IMR-90 (cell line): Measurements from ENCODE around the gene MTMR3. TPM values are rescaled to one million over a fixed set of nuclear protein-coding genes. Genes with fewer than 3 reads are reported as not detected.

Experiments used
- ATAC-seq: fragments of 200-7000 bp; cut with Tn5 transposase; 2 replicates; pipeline ENCODE4 v1.9.1; 2020; ENCODE audit warnings: low read depth, mild to moderate bottlenecking, moderate library complexity
- BruUV-seq: library from RNA; stranded (reverse); fragments of 400-500 nt; replicated peaks from 2 replicates; lab custom pipeline; 2021; lab: Mats Ljungman, UMichigan
- CTCF ChIA-PET: fragments of 300-600 bp; formaldehyde crosslinking; extraction: SDS; loops from one replicate; lab custom pipeline; 2021; ENCODE audit warnings: antibody characterized with exemption; lab: Yijun Ruan, JAX
- POLR2A ChIA-PET: fragments of 300-600 bp; sonication (Branson Sonifier 250); formaldehyde crosslinking; loops from one replicate; lab custom pipeline; 2022; ENCODE audit warnings: antibody characterized with exemption; ENCODE audit not compliant: unreplicated experiment; lab: Charles Lee
- DNase-seq: peaks from one replicate; pipeline ENCODE4 v3.0.0; 2013
- H2AFZ ChIP-seq: replicated peaks from 2 replicates; pipeline ENCODE3; 2013; ENCODE audit warnings: low read length, mild to moderate bottlenecking; ENCODE audit not compliant: poor library complexity
- H2AK5ac ChIP-seq: 2 replicates; pipeline ENCODE4 v1.6.1; 2013; ENCODE audit warnings: low read depth, low read length, inconsistent platforms
- H2AK9ac ChIP-seq: replicated peaks from 2 replicates; pipeline ENCODE3; 2013; ENCODE audit warnings: mild to moderate bottlenecking, low read depth, low read length, moderate library complexity; ENCODE audit not compliant: poor library complexity
- H2BK120ac ChIP-seq: 2 replicates; pipeline ENCODE4 v1.6.1; 2013; ENCODE audit warnings: low read depth, low read length, inconsistent platforms
- H2BK15ac ChIP-seq: 3 replicates; pipeline ENCODE4 v1.6.1; 2013; ENCODE audit warnings: low read depth, low read length, inconsistent platforms
- H2BK20ac ChIP-seq: 2 replicates; pipeline ENCODE4 v1.6.1; 2013; ENCODE audit warnings: low read depth, mild to moderate bottlenecking, inconsistent platforms, low read length, moderate library complexity
- H2BK5ac ChIP-seq: 2 replicates; pipeline ENCODE4 v1.6.1; 2013; ENCODE audit warnings: mild to moderate bottlenecking, low read depth, low read length, inconsistent platforms; ENCODE audit not compliant: poor library complexity, severe bottlenecking
- H3K14ac ChIP-seq: replicated peaks from 2 replicates; pipeline ENCODE4 v1.6.1; 2013; ENCODE audit warnings: low read depth, low read length, inconsistent platforms
- H3K18ac ChIP-seq: 2 replicates; pipeline ENCODE4 v1.6.1; 2013; ENCODE audit warnings: low read depth, low read length, control low read depth
- H3K23ac ChIP-seq: 2 replicates; pipeline ENCODE4 v1.6.1; 2013; ENCODE audit warnings: low read depth, low read length, inconsistent platforms
- H3K27ac ChIP-seq: 2 replicates; pipeline ENCODE4 v1.5.1; 2013; ENCODE audit warnings: mild to moderate bottlenecking, control low read depth, low read length; ENCODE audit not compliant: insufficient read depth
- H3K27me3 ChIP-seq: 2 replicates; pipeline ENCODE4 v1.6.1; 2013; ENCODE audit warnings: low read length; ENCODE audit not compliant: control insufficient read depth, insufficient read depth
- H3K36me3 ChIP-seq: 2 replicates; pipeline ENCODE4 v1.6.1; 2013; ENCODE audit warnings: low read length, mixed read lengths; ENCODE audit not compliant: control insufficient read depth, insufficient read depth
- H3K4ac ChIP-seq: 2 replicates; pipeline ENCODE4 v1.6.1; 2013; ENCODE audit warnings: low read depth, low read length, inconsistent platforms
- H3K4me1 ChIP-seq: 2 replicates; pipeline ENCODE4 v1.6.1; 2013; ENCODE audit warnings: low read length, mixed read lengths; ENCODE audit not compliant: control insufficient read depth, insufficient read depth
- H3K4me2 ChIP-seq: 2 replicates; pipeline ENCODE4 v1.6.1; 2013; ENCODE audit warnings: low read depth, mild to moderate bottlenecking, control low read depth, low read length, moderate library complexity
- H3K4me3 ChIP-seq: 2 replicates; pipeline ENCODE4 v1.5.1; 2013; ENCODE audit warnings: low read depth, mild to moderate bottlenecking, control low read depth, low read length, moderate library complexity; ENCODE audit not compliant: insufficient read depth
- H3K56ac ChIP-seq: 2 replicates; pipeline ENCODE4 v1.6.1; 2013; ENCODE audit warnings: low read length, inconsistent platforms; ENCODE audit not compliant: insufficient read depth; ENCODE audit errors: extremely low read depth
- H3K79me1 ChIP-seq, 2 experiments: 2 replicates each; pipeline ENCODE4 v1.6.1; 2013; ENCODE audit warnings: low read length in 2 of 2, inconsistent platforms in 1 of 2, low read depth in 1 of 2
- H3K9ac ChIP-seq: 2 replicates; pipeline ENCODE4 v1.6.1; 2013; ENCODE audit warnings: low read depth, low read length, control low read depth
- H3K9me1 ChIP-seq: 2 replicates; pipeline ENCODE4 v1.6.1; 2013; ENCODE audit warnings: low read length, inconsistent platforms; ENCODE audit not compliant: insufficient read depth
- H3K9me3 ChIP-seq: 2 replicates; pipeline ENCODE4 v1.6.1; 2013; ENCODE audit warnings: low read length; ENCODE audit not compliant: control insufficient read depth, insufficient read depth
- H4K20me1 ChIP-seq: 2 replicates; pipeline ENCODE4 v1.6.1; 2013; ENCODE audit warnings: low read length, inconsistent platforms; ENCODE audit not compliant: insufficient read depth
- H4K5ac ChIP-seq: 2 replicates; pipeline ENCODE4 v1.6.1; 2013; ENCODE audit warnings: mild to moderate bottlenecking, low read depth, low read length, control low read depth
- H4K8ac ChIP-seq, 2 experiments: 2 replicates each; pipeline ENCODE4 v1.6.1; 2013; ENCODE audit warnings: low read depth in 2 of 2, low read length in 2 of 2, control low read depth in 1 of 2, inconsistent platforms in 1 of 2
- H4K91ac ChIP-seq: 2 replicates; pipeline ENCODE4 v1.6.1; 2013; ENCODE audit warnings: low read depth, low read length, inconsistent platforms; ENCODE audit not compliant: insufficient read depth
- BHLHE40 ChIP-seq: fragments of 150-350 bp; IDR thresholded peaks from 2 replicates; pipeline ENCODE4 v1.6.1; 2016; ENCODE audit warnings: mild to moderate bottlenecking, low read depth, low read length
- CEBPB ChIP-seq: IDR thresholded peaks from 2 replicates; pipeline ENCODE4 v1.6.1; 2012; ENCODE audit warnings: low read depth, low read length, improper control_type of control experiment
- CHD1 ChIP-seq: IDR thresholded peaks from 2 replicates; pipeline ENCODE4 v1.6.1; 2012; ENCODE audit warnings: low read depth, low read length, improper control_type of control experiment
- CTCF ChIP-seq: conservative IDR thresholded peaks from 2 replicates; pipeline ENCODE4 v1.5.1; 2012; ENCODE audit warnings: mild to moderate bottlenecking, low read depth, low read length, improper control_type of control experiment
- FOS ChIP-seq: fragments of 150-350 bp; IDR thresholded peaks from 2 replicates; pipeline ENCODE4 v1.6.1; 2016; ENCODE audit warnings: low read depth, low read length
- MAFK ChIP-seq: IDR thresholded peaks from 2 replicates; pipeline ENCODE4 v1.6.1; 2012; ENCODE audit warnings: low read depth, low read length, improper control_type of control experiment
- MAZ ChIP-seq: IDR thresholded peaks from 2 replicates; pipeline ENCODE4 v1.6.1; 2012; ENCODE audit warnings: low read depth, mild to moderate bottlenecking, low read length, improper control_type of control experiment, moderate library complexity, borderline replicate concordance
- MXI1 ChIP-seq: IDR thresholded peaks from 2 replicates; pipeline ENCODE4 v1.6.1; 2012; ENCODE audit warnings: low read depth, mild to moderate bottlenecking, low read length, moderate library complexity, borderline replicate concordance
- NFE2L2 ChIP-seq: fragments of 150-350 bp; IDR thresholded peaks from 2 replicates; pipeline ENCODE4 v1.6.1; 2016; ENCODE audit warnings: low read depth, mild to moderate bottlenecking, low read length
- POLR2A ChIP-seq: IDR thresholded peaks from 2 replicates; pipeline ENCODE4 v1.6.1; 2012; ENCODE audit warnings: mild to moderate bottlenecking, low read depth, low read length
- RAD21 ChIP-seq: IDR thresholded peaks from 2 replicates; pipeline ENCODE4 v1.6.1; 2012; ENCODE audit warnings: low read length, improper control_type of control experiment
- RCOR1 ChIP-seq: IDR thresholded peaks from 2 replicates; pipeline ENCODE4 v1.6.1; 2012; ENCODE audit warnings: mild to moderate bottlenecking, low read length, improper control_type of control experiment; ENCODE audit not compliant: insufficient replicate concordance
- RFX5 ChIP-seq: IDR thresholded peaks from 2 replicates; pipeline ENCODE4 v1.8.0; 2012; ENCODE audit warnings: low read depth, mild to moderate bottlenecking, low read length, moderate library complexity
- SMC3 ChIP-seq: fragments of 150-350 bp; IDR thresholded peaks from 2 replicates; pipeline ENCODE4 v1.6.1; 2016; ENCODE audit warnings: low read depth, mild to moderate bottlenecking, antibody characterized with exemption, low read length, moderate library complexity
- WGBS, 2 experiments: methylation state at CpG; one replicate each; pipeline versions ENCODE4 v1.1.5 to v1.1.7; 2013; ENCODE audit warnings: missing lambda C conversion rate in 2 of 2; ENCODE audit not compliant: insufficient read length in 1 of 2; ENCODE audit errors: extremely low coverage in 2 of 2; 5-methylcytosine and 5-hydroxymethylcytosine counted together
- dilution Hi-C: fragments of 300-500 bp; cut with HindIII; formaldehyde crosslinking; loops from one replicate; pipeline ENCODE4 v1.14.3; 2018; ENCODE audit warnings: low sequenced_read_pairs; ENCODE audit not compliant: unreplicated experiment
- in situ Hi-C: fragments of 300-500 bp; cut with MboI; formaldehyde crosslinking; loops from 3 replicates; pipeline ENCODE4 v1.14.3; 2019; ENCODE audit warnings: low sequenced_read_pairs, inconsistent platforms, mixed read lengths
- intact Hi-C: fragments of 100-400 bp; cut with micrococcal nuclease; formaldehyde crosslinking; loops from 2 replicates; pipeline ENCODE4 v1.10.0; 2022
- polyA plus RNA-seq, 3 experiments: library from polyadenylated mRNA; depleted of rRNA; stranded (reverse); fragments of >200 nt; gene quantifications; 2 replicates each; pipeline ENCODE4 v1.2.3, GENCODE V29; 2012; ENCODE audit warnings: low replicate concordance in 1 of 3
- total RNA-seq: library from RNA; depleted of rRNA; stranded (reverse); fragments of >200 nt; gene quantifications from 2 replicates; pipeline ENCODE4 v1.2.3, GENCODE V29; 2012
- TF ChIP-seq, protein P1 (sequence below): fragments of 150-350 bp; IDR thresholded peaks from 2 replicates; pipeline ENCODE4 v1.6.1; 2017; ENCODE audit warnings: mild to moderate bottlenecking, antibody characterized with exemption, low read length, low read depth
- TF ChIP-seq, protein P2 (sequence below): fragments of 150-350 bp; IDR thresholded peaks from 2 replicates; pipeline ENCODE4 v1.6.1; 2016; ENCODE audit warnings: low read depth, mild to moderate bottlenecking, low read length, moderate library complexity, borderline replicate concordance

MTMR3 gene
- total and polyA plus RNA-seq, 2 of the 4 experiments (the other 2 are of a cell fraction), result 21.3 to 29.4 TPM

DNA sequence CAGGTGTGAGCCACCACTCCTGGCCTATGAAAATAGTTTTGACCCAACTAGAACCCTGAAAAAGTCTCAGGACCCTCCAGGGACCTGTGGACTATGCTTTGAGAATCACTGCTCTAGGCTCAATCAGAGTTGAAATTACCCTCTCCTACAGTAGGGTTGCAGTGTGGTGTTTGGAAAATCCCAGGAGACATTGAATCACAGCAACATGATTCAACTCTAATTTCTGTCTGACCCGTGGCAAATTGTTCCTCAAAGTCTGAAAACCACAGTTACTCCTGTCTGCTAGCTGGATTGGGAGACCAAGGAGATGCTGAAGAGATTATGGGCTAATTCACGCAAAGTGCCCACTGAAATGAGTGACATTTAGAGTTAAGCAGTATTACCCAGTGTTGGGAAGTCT is 5.4 kb upstream of the MTMR3 start:
- no peaks in the 10 kb centered on the region for H3K36me3 ChIP-seq
- no peak overlapping the region for H4K91ac ChIP-seq
- in situ Hi-C loops (no loop called here), intact Hi-C loops (no loop called here), dilution Hi-C loops (no loop called here)
- H3K4ac ChIP-seq, result no peak overlapping the region
- no peak overlapping the region for H2AK5ac ChIP-seq
- H3K9me3 ChIP-seq, result no peaks in the 10 kb centered on the region
- no peak overlapping the region for H3K56ac ChIP-seq
- H3K9ac ChIP-seq, result no peak overlapping the region
- no peak overlapping the region for H3K27ac ChIP-seq
- no peak overlapping the region for H2AFZ ChIP-seq
- H3K4me1 ChIP-seq, result no peaks in the 10 kb centered on the region
- no peak overlapping the region for H2BK20ac ChIP-seq
- no peaks in the 10 kb centered on the region for H4K20me1 ChIP-seq
- peak; percentile 31 for DNase-seq
- H3K18ac ChIP-seq, result no peak overlapping the region
- no peak for ATAC-seq
- WGBS, 2 experiments, result no CpG with 5 or more reads among the region's 2 CpGs
- no peak overlapping the region for H3K23ac ChIP-seq
- no peak overlapping the region for H2BK120ac ChIP-seq
- no peak overlapping the region for H2BK15ac ChIP-seq
- H2AK9ac ChIP-seq, result no peak overlapping the region
- H3K4me2 ChIP-seq, result no peak overlapping the region
- no peak overlapping the region for H2BK5ac ChIP-seq
- peaks cover 4% of the 10 kb centered on the region for H3K27me3 ChIP-seq
- H4K5ac ChIP-seq, result no peak overlapping the region
- H3K9me1 ChIP-seq, result no peaks in the 10 kb centered on the region
- no TSS peak for BruUV-seq
- POLR2A ChIA-PET, result no interaction called here
- TF ChIP-seq MAZ (no peak), RCOR1 (no peak), POLR2A (no peak), RAD21 (no peak), CTCF (no peak), NFE2L2 (no peak), RFX5 (no peak), MXI1 (no peak), BHLHE40 (no peak), SMC3 (no peak), CEBPB (no peak), FOS (no peak), CHD1 (no peak), MAFK (no peak)
- TF ChIP-seq, protein P1, sequence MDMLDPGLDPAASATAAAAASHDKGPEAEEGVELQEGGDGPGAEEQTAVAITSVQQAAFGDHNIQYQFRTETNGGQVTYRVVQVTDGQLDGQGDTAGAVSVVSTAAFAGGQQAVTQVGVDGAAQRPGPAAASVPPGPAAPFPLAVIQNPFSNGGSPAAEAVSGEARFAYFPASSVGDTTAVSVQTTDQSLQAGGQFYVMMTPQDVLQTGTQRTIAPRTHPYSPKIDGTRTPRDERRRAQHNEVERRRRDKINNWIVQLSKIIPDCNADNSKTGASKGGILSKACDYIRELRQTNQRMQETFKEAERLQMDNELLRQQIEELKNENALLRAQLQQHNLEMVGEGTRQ, result no peak
- TF ChIP-seq, protein P2, sequence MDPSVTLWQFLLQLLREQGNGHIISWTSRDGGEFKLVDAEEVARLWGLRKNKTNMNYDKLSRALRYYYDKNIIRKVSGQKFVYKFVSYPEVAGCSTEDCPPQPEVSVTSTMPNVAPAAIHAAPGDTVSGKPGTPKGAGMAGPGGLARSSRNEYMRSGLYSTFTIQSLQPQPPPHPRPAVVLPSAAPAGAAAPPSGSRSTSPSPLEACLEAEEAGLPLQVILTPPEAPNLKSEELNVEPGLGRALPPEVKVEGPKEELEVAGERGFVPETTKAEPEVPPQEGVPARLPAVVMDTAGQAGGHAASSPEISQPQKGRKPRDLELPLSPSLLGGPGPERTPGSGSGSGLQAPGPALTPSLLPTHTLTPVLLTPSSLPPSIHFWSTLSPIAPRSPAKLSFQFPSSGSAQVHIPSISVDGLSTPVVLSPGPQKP, result no peak
- no peak overlapping the region for H3K4me3 ChIP-seq
- H3K79me1 ChIP-seq, result no peaks in the 10 kb centered on the region
- CTCF ChIA-PET, result no interaction called here
- no peak overlapping the region for H4K8ac ChIP-seq
- H3K14ac ChIP-seq, result no peak overlapping the region
